Measurements from ENCODE around the gene NRAP.

NRAP gene

DNA sequence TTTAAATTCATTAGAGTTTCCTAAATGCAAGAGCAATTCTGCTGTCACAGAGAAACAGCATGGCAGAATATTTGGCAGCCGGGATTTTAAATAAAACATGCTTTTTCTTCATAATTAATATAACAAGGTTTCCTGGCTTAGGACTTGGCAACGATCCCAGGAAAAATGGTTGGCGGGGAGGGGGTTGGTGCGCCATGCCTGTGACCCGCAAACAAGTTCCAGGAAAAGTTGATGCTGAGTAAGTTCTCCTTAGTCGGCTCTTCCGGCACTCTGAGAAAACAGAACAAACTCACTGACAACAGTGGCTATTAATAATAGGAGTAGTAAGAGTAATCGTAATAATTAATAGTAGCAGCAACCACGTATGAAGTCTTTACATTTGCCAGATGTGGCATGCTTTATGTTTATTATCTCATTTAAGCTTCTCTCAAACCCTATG, 106.4 kb downstream of the NRAP start:
- no peak for DNase-seq

DNA sequence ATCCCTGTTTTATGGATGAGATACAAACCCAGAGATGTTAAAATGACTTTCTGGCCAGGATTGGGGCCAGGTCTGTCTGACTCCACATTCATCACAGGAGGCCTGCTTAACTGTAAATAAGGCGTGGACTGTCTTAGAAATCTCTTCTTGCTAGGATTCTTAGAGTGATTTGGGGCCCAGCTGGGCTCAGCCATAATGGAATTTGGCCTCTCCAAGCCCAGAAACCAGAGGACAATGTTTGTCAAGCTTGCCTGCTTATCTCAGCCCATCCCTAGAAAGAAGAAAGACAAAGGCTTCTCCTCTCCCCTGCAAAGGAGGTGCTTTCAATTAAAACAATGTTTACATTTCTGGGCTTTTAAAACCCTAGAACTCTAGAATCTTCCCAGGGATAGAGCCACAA, 108.1 kb downstream of the NRAP start:
- no peak for DNase-seq

DNA sequence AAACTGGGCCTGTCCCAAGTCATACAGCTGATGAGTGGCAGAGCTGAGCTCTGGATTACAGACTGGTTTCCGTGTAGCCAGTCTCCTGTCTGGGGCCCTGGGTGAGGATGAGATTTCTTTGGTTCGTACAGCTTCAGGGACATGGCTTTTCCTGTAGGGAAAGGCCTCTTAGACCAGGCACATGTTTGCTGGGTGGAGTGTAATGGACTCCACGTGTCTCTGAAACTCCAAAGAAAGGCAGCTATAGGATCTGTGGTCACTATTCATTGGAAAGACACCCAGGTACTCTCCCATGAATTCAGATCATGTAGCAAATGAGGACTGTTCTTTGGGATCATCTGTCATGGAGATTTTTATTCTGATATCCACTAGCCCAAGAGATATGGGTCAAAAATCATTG, 108.6 kb downstream of the NRAP start:
- no peak for DNase-seq

DNA sequence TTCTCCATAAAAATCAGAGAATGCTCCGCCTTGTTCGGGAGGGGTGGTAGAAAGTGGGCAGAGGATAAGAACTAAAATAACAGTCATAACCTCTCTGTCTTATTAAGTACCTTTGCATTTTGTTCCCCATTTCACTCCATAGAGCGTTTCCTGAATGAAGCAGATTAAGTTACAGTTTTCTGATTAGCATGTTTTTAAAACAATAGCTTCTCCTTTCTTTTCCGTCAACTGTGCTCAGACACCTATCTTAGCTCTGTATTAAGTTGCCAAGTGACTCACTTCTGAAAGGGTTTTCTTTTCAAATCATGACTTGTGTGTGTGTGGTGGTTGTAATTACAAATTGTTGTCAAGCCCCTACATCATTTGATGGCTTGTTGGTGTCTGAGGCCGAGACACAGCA, 109.6 kb downstream of the NRAP start:
- no peak for DNase-seq

DNA sequence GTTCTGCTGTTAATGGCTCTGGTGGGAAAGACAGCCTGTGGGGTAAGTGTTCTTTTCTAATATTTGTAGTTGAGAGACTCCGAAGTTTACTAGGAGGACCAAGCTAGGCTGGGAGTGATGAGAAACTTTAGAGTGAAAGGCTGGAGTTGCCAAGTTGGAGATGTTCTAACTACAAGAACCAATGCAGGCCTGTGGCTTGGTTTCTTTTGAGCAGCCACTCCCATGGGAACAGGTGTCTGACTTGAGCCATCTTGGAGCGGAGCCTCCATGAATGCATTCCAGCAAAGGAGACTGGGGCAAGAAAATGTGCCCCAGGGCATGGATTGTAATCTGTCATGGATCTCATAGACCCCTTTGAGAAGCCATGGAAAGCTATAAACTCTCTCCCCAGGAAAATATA, 110.7 kb downstream of the NRAP start:
- no peak for DNase-seq

DNA sequence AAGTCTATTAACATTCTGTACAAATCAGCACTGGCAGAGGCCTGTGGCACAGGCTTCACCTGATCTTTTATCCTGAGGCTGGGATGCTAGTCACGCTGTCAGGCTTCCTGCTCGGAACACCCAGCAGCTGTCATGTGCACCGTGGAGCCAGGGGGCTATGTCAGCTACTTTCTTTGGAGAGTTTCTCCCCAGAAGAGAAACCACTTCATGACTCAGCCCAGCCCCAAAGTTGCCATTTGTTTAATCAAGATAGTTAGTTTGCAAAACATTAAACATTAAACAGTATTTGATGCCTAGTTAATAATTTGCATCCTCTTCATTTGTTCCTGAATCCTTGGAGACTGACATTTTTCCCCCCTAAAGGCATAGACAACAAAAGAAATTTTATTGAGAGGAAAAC, 111.1 kb downstream of the NRAP start, which contains the start of gene HABP2:
Gene HABP2, plus strand, starts transcription at position 353 of the 400 bp plus-strand sequence. CDS start 69 bp downstream, outside the sequence.
- DNase-seq: no peak

DNA sequence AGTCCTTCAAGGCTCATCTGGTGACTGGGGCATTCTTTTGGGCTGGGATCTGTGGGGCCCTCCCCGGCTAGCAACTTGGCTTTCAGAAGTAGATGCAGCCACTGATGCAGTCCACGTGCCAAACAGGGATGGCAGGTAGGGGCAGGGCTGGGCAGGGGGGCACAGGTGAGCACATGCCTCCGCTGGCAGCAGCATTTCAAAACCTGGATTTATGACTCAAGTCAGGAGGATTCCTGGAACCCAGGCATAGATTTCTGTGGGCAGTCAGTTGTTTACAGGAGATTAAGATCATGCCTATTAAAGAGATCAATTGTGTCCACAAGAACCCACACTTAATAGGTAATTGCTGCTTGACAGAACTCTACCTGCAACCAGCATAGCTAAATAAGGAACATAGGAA, 111.8 kb downstream of the NRAP start:
- no peak for DNase-seq

DNA sequence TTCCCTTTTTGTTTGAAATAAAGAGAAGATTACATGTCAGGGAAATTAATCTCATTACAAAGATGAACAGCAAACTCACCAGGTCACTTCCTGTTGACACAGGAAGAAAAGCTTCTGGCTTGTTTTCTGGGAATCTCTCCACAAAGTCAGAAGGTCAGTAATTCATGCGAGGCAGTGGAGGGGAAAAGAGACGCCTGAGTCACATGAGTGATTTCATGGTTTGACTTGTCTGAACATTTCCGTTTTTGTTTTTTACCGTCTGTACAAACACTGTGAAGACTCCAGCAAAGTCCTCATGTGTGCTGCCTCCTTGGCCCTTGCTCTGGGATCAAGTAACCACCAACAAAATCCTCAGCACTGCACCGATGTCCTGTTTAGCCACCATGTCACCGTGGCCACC, 113.5 kb downstream of the NRAP start:
- DNase-seq: no peak

DNA sequence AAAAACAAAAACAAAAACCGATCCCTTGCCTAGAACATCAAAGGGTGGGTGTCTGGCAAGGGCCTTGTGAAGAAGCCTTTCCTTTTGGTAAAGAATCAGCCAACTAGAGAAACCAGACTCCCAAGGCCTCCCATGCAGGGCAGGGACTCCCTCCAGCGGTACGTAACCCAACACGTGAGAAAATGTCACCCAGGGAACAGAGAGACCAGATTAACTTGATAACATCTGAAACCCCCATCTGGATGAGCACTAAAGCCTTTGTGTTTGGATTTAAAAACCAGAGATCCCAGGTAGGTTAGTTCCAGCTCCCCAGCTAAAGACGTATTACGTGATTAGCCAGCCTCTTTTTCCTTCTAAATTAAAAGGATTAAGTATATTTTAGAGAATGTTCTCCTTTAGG, 114.0 kb downstream of the NRAP start:
- DNase-seq: no peak

DNA sequence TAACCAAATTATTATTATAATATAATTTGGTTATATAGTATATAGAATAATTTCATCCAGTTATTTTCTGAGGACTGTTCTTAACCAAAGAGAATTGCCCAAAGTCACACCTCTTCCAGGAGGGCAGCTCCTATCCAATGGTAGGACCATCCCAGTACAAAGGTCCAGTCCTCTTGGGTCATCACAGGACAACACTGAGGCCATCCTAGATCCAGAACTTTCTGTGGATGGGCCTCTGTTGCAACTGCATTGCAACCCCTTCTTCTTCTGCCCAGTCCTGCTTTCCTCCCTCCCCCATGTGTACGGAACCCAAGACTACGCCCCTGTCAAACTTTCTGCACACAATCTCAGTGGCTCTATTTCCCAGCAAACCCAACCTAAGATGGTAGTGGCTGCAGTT, 116.4 kb downstream of the NRAP start:
- no peak for DNase-seq

DNA sequence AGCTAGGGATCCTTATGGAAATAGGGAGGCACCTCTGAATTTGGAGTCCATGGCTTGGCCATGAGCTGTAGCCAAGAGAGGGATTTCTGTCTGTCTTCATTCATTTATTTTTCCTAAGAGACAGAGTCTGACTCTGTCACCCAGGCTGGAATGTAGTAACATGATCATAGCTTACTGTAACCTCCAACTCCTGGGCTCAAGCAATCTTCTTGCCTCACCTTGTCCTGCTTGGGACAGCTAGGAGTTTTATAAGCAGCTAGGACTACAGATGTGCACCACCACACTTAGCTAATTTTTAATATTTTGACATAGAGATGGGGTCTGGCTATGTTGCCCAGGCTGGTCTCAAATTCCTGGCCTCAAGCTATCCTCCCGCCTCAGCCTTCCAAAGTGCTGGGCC, 119.4 kb downstream of the NRAP start:
- DNase-seq: no peak

DNA sequence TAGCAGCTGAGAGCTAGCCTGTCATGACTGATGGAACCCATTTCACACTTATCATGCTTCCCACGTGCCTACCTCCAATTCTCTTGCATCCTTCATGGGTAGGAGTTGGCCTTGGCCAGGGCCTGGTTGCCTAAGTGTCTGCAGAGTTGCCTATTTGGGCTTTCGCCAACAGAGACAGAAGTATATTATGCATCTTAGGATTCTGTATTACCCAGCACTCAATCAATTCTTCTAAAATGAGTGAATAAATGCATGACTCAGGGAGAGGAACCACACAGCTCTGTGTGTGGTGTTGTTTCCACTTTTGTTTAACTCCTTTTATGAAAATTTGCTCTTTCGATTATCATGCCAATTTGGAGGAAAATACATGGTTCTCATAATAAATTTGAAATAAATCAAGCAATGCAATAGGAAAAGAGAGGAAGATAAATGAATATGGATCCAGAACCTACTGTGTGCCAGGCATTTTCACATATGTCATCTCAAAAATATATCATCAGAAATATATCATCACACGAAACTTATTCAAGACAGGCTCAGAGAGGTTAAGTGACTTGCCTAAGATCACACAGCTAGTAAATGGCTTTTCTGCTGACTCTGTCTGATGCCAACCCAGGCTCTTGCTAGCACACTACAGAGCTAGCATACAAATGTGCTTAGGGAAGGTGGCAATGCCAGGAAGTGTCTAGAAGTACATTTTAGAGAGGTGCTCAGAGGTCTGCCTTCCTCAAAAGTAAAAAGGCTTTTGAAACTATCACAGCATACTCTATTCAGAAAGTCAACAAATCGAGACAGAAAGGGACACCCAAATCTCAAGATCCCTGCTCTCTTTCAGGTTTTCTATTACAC, 120.5 kb downstream of the NRAP start:
- DNase-seq: no peak

DNA sequence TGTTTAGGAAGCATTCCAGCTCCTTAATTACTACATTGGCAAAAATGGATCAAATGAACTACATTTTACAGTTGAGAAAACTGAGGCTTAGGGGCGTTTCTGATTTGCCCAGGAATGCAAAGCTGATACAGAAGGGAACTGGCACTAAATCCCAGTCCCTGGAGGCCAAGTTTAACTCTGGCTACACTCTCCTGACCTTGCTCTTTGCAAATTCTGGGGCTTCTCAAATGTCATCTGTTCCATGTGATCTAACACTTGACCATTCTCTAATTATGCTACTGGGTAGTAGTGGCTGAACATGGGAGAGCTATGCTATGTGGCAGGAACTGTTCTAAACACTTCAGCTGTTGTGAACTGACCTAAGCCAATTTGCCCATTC, 122.3 kb downstream of the NRAP start:
- DNase-seq: no peak

DNA sequence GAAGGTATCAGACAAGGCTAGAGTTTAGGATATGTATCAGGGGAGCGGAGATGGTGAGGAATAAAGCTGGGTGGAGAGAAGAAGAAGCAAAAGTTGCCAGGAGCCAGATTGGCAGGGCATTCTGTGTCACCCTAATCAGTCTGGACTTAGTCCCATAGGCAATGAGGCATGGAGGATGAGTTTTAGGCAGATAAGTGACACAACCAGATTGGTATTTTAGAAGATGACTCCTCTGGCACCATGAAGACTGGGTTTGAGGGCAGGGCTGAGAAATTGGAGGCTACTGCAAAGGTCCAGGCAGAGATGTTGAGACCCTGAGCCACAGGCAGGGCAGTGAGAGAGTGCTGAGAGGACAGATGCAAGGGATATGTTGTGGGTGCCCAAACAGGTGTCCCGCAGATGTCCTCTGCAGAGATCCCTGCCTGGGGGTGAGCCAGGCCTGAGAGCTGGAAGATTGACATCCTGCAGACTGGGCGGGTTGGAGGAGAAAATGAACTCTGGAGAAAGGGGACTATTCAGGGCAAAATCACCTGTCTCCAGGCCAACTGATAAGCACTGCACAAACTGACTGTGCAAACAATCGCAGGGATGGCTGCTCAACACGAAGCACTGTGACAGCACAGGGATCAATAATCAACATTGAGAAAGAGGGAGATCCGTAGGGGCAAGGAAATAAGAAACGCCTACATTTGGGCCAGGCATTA, 122.8 kb downstream of the NRAP start:
- DNase-seq: no peak

DNA sequence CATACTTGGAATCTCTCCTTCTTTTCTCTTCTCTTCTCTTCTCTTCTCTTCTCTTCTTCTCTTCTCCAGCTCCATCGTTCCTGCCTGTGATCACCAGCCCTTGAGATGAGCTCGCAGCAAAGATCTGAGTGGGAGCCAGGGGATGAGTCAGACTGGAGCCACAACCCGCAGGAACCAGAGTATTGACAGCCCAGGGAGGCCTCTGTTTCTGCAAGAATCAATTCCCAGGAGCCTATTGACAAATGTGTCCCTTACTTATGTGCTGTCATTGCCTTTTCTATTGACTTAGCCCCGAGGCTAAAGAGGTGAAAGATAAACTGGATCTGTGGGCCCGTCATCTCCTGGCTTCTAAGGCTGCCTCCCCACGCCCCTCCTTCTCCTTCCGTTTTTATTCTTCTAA, 124.1 kb downstream of the NRAP start:
- DNase-seq: no peak
